Endometrial microvascular endothelial cells (primary cell): Measurements from ENCODE around the gene RMC1. TPM values are rescaled to one million over a fixed set of nuclear protein-coding genes. Genes with fewer than 3 reads are reported as not detected.

Source experiments
- in situ Hi-C: cut with HindIII; loops from 2 replicates; pipeline ENCODE4 v1.10.0; 2017; ENCODE audit warnings: low sequenced_read_pairs, low pct_unique_long_range_greater_than_20kb; ENCODE audit errors: inconsistent ontology term
- total RNA-seq: library from RNA; depleted of rRNA; stranded (reverse); fragments of >200 nt; gene quantifications from one replicate; pipeline ENCODE4 v1.2.3, GENCODE V29; 2015; ENCODE audit errors: inconsistent ontology term

The RMC1 gene
- total RNA-seq, 1 donor from 2014 or later: 24.0 TPM

DNA sequence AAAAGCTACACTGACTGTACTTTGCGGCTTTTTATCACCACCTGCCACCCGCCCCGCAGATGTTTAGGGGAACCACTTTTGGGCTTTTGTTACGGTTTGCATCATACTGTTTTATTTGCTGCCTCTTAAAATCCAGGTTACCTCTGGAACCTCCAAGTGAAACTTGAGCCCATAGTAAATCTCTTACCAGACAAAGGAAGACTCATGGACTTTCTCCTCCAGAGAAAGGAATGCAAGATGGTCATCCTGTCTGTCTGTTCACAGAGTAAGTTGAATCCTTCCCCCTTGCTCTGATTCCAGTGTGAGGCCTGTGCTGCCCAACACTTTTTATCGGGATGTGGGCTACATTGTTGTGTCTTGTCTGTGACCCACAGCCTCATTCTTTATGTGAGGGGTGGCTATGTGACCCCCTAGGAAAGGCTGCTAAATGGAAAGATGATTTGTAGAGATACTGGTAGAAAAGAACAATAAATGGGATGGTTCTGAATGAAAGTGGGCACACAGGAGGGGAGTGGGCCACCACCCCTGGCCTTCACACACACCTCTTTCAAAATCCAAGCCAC lies 23.3 kb downstream of the RMC1 start:
- in situ Hi-C loops: no loop called here

DNA sequence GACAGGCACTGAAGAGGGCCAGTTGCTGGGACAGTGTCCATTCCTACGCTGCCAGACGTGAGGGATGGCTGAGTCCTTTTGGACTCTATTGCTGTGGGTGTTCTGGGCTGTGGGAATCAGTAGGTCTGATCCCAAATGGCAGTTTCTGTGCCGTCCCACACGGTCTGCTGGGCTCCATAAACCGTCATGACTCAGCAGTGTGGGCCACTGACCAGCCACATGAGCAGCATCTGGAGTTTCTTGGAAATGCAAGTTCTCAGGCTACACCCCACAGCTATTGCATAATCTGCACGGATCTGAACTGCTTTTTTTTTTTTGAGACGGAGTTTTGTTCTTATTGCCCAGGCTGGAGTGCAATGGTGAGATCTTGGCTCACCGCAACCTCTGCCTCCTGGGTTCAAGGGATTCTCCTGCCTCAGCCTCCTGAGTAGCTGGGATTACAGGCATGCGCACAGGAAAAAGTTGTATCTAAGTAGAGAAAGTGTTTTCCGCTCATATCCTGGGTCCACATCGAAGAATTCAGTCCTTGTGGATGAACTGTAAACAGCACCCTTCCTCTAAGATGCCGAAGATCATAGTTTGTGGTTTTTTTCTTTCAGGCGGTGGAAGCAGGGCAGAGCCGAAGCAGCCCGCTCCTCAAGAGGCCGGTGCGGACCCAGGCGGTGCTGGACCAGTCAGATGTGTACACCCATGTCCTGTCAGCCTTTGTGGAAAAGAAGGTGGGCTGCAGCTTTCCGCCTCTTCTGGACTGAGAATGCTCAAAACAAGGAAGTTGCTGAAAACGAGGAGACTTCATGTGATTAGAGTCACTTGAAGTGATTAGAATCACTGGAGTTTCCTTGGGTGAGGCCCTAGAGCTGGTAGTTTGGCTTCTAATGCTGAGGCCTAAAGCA lies 25.5 kb downstream of the RMC1 start:
- in situ Hi-C loops: no loop called here

DNA sequence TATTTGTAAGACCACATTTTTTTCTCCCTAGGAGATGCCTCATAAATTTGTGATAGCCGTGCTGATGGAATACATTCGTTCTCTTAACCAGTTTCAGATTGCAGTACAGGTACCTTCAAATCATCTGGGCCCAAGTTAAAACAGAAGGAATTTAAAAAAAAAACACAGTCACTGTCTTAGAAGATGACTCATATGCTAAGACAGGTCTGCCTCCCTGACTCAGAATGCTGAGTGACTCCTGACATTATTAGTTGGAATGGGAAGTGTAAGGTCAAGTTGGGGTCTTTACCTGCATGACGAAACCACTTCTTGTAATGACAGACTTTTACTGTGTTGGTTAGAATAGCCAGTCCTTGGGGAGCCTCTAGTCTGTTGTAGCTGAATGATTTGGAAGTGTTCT lies 26.3 kb downstream of the RMC1 start:
- in situ Hi-C loops: no loop called here

DNA sequence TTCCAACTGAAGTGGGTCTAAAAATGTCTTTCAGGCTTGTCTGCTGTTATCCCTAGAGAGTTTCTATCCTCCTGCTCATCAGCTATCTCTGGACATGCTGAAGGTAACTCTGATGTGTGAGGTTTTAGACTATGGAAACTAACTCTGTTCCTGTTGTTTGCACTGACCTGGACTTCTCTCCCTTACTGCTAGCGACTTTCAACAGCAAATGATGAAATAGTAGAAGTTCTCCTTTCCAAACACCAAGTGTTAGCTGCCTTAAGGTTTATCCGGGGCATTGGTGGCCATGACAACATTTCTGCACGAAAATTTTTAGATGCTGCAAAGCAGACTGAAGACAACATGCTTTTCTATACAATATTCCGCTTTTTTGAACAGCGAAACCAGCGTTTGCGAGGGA lies 26.9 kb downstream of the RMC1 start:
- in situ Hi-C loops: no loop called here

DNA sequence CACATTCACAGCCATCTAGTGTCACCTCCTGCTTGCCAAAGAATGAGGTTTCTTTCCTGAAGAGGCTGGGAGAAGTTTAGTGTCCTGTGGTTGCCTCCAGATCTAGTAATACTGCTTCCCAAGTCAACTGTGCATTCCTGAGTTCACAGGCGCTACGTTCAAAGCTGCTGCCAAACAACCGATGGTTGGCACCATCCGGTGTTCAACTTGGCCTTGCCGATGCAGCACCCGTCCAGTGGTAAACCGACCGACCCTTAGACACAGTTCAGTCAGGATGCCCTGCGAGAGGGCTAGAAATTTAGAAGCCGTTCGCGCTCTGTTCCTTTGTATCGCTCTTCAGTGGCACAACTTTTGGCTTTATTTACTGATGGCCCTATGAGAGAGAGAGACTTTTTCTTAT lies 28.6 kb downstream of the RMC1 start:
- in situ Hi-C loops: no loop called here

DNA sequence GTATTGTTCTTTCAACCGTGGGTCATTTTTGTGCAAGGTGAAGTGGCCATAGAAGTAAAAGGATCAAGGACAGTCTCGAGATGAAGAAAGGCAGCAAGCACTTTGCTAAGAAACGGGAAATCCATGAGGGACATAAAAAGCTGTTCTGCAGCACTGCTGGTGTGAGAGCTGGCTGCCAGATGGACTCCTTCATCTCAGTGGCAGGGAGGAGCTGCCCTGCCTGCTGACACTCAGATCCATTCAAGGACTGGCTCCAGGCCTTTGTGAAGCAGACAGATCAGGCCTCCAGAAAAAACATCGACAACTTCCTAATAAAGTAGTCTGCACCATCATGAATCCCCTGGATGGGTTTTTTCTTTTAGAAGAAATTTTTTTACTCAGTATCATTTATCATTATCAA lies 29.5 kb downstream of the RMC1 start:
- in situ Hi-C loops: no loop called here

DNA sequence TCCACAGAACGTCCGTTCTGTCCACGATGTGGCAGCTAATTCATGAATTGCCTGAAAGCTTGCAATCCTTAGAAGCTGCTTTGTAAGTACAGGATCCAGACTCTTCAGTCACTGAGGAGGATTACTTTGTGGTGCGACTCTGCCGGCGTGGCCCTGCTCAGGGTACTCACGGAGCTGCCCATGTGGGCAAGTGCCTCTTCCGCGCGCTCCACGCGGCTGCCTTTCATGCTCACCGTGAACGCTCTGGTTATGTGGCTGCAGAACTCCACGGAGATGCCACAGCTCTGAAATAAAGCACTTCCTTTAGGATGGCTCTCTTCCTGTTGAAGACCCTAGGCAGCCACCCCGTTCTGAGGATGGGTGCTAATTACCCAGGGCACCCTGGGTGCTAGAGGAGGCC lies 31.0 kb downstream of the RMC1 start:
- in situ Hi-C loops: no loop called here

DNA sequence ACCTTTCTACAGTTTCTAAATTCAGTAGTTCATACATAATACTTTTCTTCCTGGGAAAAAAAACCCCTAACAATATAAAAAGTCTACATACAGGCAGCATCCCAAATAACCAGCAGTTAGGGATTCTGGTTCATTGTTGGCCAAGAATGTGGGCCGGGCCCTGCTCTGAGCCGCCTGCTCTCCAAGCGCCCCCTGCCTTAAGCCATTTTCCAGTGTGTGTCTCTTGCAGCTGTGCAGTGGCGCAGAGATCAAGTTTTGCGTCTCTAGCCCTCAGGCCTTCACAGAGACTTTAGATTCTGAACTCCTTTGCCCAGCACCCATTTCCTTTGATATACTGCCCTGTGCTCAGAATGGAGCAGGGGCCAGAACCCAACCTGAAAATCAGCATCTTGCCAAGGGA lies 32.9 kb downstream of the RMC1 start:
- in situ Hi-C loops: no loop called here

DNA sequence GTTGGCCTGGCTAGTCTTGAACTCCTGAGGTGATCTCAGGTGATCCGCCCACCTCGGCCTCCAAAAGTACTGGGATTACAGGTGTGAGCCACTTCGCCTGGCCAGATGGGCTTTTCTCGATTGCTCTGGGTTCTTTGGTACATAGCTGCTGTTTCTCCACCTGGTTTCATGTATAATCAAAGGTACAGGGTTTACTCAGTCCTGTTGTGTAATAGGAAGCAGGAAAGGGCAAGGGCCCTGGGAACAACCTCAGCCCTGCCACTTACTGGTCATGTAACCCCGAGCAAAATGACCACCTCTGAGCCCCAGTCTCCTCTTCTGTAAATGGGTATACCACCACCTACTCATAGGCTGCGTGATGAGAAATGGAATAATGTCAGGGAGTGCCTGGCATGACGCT lies 34.0 kb downstream of the RMC1 start:
- in situ Hi-C loops: no loop called here

DNA sequence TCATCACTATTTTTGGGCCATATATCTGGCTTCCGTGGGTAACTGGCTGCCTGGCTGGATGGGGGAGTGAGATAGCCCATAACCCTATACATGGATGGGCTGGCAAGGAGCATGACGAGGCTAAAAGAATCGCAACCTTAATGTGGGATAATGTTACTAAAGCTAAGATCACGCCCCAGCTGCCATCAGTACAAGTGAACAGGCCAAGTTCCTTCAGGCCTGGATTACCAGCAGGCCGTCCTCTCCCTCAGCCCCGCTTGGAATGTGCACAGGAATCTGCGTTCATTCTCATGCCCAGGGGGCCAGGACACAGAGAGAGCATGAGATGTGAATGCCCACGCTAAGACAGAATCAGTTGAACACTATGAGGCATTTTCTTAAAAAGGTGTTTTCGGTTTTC lies 34.7 kb downstream of the RMC1 start:
- in situ Hi-C loops: no loop called here

DNA sequence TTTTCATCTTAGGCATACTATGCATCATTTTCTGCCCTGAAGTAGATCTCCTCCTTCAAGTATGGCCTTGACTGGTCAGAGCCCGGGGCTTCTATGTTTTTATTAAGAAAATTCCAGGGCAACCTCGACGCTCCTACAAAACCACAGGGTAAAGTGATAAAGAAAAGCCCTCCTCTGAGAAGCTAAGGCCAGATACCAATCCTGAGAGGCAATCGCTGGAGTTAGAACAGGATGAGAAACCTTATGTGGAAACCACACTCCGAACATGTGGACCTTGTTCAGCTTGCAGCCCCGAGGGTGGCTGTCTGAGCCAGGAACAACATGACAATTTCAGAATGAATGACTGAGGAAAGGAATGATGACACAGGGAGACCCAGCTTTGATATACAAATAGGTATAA lies 35.6 kb downstream of the RMC1 start:
- in situ Hi-C loops: no loop called here

DNA sequence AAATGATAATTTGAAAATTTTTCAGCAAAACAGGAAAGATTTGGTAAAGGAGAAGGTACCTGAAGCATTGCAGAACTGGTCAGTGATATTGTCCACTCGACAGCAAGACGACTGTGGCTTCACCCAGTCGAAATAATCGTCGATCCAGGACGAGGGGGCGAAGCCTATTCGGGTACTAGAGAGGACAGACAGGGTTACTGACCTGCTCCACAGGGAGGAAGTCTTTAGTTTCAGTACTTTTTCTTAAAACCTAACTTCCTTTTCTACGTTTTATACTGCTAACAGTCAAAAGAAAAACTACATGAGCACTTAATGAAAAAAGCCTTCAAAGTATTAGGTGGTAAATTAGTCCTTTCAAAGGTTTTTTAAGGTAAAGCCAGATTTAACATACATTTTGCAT lies 36.0 kb downstream of the RMC1 start:
- in situ Hi-C loops: no loop called here

DNA sequence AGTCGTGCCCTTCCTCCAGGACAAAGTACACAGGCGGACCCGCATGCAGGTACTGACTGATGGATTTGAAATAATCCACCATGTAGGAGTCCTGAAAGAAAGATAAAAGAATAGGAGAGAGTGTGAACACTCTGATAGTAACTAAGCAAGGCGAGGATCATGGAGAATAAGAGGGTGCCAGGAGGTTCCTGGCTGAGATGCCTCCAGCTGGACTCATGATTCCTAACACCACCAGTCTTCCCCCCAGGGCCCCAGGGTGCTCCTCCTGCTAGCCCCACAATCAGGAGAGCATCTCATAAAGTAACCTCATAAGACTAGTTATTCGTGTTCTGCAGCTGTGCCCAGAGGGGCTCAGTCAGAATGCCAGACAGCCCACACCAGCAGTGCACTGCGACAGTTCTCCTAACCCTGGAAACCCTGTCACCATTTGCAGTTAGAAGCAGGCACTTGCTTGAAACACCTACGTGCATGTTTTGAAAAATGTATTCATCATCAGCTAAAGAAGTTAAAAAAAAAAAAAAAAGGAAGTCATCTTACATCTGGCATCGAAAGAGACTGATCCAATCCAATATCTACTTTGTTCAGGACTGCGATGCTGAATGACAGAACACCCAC lies 36.7 kb downstream of the RMC1 start:
- in situ Hi-C loops: no loop called here

DNA sequence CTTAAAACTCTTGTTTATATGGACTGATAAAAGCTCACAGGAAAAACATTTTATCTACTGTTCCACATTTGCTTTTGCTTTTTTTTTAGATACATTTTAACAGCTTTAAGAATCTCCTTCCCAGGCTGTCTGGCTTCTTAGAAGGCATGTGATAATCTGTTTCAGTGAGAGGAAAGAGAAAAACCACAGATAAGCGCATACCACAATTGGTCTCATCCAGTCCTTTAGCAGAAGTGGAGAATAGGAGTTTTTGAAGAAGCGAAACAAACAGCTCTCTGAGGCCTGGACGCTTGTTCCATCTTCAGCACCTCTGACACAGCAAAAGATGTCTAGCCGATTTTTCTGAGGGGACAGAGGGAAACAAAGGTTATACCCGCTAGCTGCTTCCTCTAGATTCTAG lies 37.6 kb downstream of the RMC1 start:
- in situ Hi-C loops: no loop called here

DNA sequence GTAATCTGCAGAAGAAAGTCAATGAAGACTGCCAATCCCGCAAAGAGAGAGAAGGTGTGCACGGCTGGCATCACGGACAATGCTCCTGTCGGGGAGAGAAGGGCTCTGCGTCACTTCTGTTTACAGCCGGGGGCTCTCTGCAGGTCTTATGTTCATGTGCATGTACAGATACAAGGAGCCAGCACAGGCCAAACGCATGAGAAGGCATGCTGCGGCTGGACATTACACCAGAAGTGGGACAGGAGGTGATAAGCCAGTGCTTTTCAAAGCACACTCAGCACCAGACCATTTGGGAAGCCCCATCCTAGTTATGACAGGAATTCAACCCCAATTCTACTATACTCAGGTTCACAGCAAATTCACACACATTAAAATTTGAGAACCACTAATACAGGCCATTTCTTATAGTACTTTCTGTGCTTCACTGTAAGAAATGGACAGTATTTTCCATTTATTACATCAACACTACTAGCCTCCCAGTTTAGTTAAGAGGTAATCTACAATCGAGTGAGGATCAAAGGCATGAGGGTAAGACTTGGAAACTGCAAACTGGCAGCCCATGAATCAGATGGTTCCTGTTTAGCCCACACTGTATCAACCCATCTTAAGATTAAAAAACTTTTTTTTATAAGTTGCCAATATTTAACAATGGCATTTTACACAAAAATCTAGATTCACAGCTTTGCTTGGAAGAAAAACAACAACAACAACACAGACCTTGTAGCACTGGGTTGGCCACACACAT lies 38.2 kb downstream of the RMC1 start:
- in situ Hi-C loops: no loop called here

DNA sequence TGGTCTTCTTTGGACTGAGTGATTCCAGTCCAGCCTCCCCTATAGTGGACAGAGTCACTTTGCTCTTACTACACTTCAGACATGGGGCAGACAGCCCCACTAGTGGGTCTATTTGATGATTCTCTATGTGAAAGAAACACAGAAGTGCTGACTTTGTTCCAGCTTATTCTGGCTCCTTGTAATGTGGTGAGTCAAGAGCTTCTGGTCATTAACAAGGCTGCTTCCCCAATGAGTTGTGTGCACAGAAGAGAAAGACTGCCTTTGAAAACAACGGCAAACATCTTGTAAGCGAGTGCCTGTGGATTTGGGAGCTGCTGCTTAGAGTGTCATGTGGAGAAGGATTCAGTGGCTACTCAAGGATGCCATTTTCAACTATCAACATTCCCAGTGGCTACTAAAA lies 39.1 kb downstream of the RMC1 start:
- in situ Hi-C loops: no loop called here

DNA sequence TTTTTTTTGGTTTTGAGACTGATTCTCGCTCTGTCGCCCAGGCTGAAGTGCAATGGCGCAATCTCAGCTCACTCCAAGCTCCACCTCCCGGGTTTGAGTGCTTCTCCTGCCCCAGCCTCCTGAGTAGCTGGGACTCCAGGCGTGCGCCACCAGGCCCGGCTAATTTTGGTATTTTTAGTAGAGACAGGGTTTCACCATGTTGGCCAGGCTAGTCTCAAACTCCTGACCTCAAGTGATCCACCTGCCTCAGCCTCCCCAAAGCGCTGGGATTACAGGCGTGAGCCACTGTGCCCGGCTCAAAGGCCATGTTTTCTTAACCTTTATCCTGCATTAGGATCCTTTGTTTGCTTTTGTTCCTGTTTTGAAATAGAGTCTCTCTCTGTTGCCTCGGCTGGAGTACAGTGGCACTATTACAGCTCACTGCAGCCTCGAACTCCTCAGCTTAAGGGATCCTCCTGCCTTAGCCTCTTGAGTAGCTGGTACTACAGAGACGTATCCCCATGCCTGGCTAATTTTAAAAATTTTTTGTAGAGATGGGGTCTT lies 42.0 kb downstream of the RMC1 start:
- in situ Hi-C loops: no loop called here

DNA sequence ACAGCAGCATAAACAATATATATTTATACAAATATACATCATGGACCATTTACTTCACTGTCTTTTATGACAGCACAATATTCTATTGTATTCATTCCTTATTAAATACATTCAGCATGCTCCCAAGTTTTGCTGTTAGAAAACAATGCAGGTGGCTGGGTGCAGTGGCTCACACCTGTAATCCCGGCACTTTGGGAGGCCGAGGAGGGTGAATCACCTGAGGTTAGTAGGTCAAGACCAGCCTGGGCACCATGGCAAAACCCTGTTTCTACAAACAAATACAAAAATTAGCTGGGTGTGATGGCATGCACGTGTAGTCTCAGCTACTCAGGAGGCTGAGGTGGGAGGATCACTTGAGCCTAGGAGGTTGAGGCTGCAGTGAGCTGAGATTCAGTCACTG lies 44.0 kb downstream of the RMC1 start:
- in situ Hi-C loops: no loop called here

DNA sequence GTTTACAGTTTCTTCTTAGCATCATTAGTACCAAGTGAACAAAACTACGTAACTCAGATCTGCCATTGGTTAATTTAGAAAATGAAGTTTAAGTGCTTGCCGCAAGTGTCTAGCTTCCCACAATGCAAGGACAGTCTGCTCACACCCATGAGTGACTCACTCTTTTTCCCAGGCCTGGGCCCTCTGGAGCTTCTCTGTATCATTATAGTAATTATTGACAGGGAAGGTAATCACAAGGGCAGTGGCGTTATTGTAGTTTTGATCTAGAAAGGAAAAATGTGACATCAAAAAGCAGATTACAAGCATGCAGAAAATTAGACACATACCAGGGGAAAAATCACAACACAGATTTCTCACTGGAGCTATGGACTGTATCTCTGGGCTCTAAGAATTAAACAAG lies 44.5 kb downstream of the RMC1 start:
- in situ Hi-C loops: no loop called here
